Bladder microvascular endothelial cell (primary cell): ENCODE measurements around the gene EXOC3L1. TPM values are rescaled to one million over a fixed set of nuclear protein-coding genes. Genes with fewer than 3 reads are reported as not detected.

ENCODE experiments used
- total RNA-seq: library from RNA; depleted of rRNA; stranded (reverse); fragments of >200 nt; gene quantifications from 2 replicates; pipeline ENCODE4 v1.2.3, GENCODE V29; 2014

EXOC3L1 gene, protein sequence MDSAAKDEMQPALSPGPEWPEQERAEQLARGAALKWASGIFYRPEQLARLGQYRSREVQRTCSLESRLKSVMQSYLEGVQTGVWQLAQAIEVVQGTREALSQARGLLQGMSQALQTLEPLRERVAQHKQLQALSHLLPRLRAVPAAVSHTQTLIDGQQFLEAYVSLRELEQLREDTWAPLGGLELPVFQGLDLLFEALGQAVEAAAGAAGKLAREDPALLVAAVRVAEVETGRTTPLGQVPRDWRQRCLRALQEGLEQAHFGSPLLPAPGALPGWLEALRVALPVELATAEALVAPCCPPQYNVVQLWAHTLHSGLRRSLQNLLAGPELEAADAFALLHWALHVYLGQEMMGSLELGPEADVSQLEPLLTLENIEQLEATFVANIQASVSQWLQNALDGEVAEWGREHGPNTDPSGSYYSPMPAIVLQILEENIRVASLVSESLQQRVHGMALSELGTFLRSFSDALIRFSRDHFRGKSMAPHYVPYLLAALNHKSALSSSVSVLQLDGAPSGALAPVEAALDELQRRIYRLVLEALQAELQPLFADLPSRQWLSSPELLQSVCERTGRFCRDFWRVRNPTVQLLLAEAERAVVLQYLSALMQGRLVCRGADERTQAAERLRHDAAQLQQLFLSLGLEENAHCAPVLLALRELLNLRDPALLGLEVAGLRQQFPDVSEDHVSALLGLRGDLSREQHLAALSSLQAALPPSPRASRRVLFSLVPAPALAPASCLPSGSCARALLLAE
- 12.8 and 28.3 TPM in 2 replicates for total RNA-seq

DNA sequence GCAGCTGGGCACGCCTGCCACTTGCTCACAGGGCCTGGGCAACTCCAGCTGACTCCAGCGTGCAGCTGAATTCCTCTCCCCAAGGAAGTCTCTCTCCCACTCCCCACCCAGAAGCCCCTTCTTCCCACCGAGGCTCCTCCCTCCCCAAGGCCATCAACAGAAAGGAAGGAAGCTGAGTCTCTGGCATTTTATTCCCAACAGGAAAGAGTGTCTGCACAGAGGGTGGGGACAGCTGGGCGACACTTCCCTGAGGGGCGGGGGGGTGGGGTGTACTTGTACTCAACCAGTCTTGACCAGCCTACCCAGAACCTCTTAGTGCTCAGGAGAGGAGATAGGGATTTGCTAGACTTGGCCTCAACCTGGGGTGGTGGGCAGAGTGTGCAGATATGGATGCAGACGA, at the start of gene EXOC3L1:
Gene EXOC3L1, minus strand, starts transcription at position 96 of the 400 bp plus-strand sequence. CDS start 460 bp downstream, outside the sequence.

DNA sequence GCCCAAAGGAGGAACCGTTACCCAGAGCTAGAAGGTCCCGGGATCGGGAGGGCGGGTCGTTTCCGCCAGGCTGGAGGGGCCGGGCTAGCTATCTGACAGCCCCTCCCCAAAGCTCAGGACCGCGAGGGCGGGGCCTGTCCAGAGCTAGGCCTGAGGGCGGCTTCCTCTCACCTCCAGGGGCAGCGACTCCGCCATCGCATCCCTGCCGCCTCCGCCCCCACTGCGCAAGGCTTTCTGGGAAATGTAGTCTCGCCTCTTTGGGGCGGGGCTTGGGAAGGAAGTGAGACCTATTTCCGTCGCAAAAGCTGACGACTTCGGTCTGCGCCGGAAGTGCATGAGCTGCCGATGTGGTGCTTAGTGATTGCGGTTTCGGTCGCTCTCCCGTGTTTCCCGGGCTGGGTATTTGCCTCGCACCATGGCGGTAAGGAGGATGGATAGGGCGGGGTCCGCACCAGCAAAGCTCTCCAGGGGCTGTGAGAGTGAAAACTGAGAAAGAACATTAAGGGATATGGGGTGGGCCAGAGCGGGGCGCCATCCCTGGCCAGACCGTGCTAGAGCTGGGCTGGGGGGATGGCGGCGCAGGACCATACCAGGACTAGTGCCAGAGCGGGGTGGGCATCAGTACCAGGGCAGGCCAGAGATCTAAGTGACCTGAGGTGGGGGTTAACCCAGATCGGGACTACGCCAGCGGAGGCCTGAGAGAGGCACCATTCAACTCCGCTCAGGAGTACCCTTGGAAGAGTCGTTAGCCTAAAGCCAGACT, 37.0 kb upstream of the EXOC3L1 start, which contains the start of gene TMEM208:
Gene TMEM208, plus strand, starts transcription at position 327 of the 763 bp plus-strand sequence. Its CDS starts 89 bp downstream, at position 416.

DNA sequence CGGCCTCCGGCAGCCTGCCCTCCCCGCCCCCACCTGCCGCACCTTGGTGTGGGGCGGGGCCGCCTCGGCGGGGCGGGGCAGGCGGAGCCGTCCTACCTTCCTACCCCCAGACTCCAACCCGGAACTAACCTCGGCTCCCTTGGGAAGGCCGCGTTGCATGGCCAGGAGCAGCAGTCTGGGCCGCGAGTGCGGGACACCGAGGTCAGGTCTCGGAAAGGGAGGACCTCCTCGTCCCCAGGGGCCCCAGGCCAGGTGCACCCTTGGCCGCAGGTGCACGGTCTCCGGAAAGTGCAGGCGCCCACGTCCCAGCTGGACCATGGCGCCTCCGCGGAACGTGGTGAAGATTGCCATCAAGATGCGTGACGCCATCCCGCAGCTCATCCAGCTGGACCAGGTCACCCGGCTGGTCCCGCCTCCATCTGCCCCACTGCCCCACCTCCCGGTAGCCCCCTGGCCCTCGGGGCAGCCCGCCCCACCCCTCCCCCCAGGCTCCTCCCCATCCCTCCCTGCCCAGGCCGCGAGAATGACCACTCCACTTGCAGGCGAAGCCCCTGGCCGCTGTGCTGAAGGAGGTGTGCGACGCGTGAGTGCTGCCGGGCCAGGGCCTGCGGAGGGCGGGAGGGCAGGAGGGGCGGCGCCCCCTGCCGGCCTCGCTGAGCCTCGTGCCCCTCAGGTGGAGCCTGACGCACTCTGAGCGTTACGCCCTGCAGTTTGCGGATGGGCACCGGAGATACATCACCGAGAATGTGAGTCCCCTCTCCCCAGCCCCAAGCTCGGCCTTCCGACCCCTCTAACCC, 9.3 kb upstream of the EXOC3L1 start, which contains the start of gene ELMO3:
Gene ELMO3, plus strand, starts transcription at position 121 of the 797 bp plus-strand sequence. Its CDS starts 196 bp downstream, at position 317.

DNA sequence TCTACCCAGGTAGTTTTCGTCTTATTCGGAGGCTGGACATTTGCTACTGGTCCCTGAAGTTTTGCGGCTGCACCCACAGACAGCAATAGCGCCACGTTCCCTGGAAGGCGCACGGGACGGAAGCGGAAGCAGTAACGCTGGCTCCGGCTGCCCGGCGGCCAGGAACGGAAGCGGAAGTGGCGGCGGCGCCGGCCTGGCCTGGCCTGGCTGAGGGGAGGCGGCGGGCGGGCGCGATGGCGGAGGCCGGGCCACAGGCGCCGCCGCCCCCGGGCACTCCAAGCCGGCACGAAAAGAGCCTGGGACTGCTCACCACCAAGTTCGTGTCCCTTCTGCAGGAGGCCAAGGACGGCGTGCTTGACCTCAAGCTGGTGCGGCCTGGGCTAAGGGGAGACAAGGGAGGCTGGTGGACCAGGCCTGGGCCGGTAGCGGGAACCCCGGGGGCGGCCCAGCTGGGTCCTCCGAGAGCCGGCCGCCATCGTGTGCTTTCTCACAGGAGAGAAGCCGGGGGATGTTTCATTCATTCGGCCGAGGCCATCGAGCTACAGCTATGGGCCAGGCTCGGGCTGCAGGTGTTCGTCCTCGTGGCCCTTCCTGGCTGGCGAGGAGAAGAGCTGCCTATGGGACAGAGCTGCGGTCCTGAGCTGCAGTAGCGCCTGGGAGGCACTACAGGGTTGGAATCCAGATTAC, 2.2 kb upstream of the EXOC3L1 start, which contains the start of gene E2F4:
Gene E2F4, plus strand, starts transcription at position 161 of the 687 bp plus-strand sequence. Its CDS starts 73 bp downstream, at position 234.

DNA sequence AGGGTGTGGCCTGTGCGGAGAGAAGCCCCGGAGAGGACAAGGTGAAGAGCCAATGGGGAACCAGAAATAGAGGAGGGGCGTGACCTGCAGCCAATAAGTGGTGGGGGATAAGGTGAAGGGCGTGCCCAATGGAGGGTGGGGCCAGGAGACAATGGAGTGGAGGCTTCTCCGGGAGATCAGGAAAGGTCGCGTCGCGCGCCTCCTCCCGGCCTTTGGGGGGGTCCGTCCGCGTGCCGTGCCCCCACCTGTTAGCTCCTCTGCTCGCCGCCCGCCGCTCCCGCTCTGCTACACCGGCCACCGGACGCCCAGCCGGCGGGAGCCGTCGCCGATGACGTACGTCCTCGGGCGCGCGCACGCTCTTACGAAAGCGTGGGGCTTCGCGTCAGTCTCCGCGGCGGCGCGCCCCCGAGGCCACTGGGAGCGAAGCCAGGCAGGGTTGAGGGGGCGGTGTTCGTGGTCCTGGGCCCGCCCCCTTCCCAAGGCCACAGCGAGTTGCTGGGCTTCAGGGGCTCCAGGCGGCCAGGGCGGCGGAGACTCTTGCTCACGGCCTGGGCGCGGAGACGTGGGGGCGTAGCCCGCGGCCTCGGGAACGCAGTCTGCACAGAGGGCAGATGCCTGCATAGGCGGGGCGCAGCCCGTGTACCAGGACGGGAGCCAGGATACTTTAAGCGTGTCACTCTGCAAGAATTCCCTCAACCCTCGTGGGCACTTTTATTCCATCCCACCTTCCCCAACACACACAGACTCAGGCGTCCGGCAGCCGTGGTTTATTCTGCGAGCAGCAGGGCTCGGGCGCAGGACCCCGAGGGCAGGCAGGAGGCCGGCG, 6.1 kb downstream of the EXOC3L1 start, which contains the start of gene MATCAP1:
Gene MATCAP1, minus strand, starts transcription at position 337 of the 826 bp plus-strand sequence. CDS start 3,353 bp downstream, outside the sequence.

DNA sequence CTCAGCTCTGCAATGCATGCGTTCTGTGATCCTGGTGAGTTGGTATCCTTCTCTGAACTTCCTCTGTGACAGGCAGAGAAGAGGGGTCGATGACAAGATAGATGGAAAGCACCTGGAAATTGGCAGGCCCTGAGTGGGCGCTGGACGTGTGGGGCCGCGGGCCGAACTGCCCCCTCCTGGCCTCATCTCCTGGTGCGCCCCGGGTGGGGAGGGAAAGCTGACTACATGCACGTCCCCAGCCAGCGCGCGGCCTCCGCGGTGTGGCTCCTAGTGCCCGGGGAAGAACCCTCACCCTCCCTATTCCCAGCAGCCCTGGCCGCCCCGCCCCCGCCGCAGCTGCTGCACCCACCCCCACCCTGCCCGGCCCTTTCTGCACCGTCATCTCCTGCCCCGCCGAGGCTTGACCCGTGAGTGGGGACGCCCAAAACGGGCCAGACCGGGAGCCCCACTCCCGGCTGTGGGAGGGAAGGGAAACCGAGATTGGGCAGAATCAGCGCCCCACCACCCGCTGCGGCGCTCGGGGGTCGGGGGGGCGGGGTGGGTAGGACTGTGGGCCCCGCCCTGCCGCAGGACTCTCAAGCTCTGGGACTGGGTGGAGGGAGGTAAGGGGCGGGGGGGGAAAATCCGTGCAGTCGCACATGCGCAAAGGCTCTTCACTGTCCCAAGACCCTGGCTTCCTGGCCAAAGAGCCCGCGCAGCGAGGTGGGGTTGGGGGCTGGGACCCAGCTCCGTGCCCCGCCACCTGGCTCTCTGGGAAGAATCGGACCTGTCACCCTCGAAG, 19.6 kb downstream of the EXOC3L1 start, which contains the start of gene NOL3:
Gene NOL3, plus strand, starts transcription at position 371 of the 781 bp plus-strand sequence.

DNA sequence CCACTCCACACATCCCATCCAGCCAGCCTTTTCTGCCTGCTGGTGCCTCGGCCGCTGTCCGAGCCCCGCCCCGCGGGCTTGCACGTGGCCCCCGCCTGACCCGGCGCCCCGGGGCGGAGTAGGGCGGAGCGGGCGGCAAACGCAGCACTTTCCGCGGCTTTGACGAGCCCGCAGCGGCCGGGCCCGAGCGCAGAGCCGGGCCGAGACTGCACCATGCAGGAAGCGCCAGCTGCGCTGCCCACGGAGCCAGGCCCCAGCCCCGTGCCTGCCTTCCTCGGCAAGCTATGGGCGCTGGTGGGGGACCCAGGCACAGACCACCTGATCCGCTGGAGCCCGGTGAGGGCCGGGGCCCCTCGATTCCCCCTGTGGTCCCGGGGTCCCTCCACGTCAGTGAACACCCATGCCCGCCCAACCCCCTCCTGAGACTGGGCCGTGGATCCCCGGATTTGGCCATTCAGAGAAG, 25.3 kb downstream of the EXOC3L1 start, which contains the start of gene HSF4:
Gene HSF4, plus strand, starts transcription at position 147 of the 463 bp plus-strand sequence. Its CDS starts 67 bp downstream, at position 214.

DNA sequence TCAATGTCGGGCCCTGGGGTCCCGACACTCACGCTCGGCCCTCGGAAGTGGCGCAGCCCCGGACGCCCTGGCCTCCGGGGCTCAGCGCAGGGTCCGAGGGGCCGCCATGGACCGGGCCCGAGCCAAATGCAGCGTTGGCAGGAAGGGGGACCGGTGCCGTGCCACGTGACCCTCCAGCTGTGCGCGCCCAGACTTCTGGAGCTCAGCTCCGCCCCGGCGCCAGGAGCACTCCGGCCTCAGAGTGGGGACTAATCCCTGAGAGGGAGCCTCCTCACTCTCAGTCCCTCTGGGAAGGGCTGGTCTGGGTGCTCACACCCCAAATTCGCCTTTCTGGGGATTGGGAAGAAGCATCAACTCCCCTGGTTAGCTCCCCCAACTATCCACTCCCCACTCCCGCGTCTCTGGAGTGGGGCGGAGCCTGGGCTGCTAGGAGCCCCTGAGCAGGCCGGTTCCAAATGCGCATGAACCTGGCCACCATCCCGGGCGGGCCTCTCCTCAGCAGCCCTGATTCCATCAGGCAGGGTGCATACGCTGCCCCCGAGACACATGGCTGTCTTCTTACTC, 39.0 kb downstream of the EXOC3L1 start, which contains the start of gene B3GNT9:
Gene B3GNT9, minus strand, starts transcription at position 166 of the 564 bp plus-strand sequence. CDS start 513 bp downstream, outside the sequence.

Other genes starting within 250 kb of the EXOC3L1 start
- gene CES3, start 228.9 kb downstream of the EXOC3L1 start, total RNA-seq, result not detected in 2 replicates
- gene CES4A, start 201.5 kb downstream of the EXOC3L1 start, total RNA-seq, result 0.49 and 1.7 TPM in 2 replicates
- gene CBFB, start 161.0 kb downstream of the EXOC3L1 start, total RNA-seq, result 70.4 and 113 TPM in 2 replicates
- gene PHAF1, start 80.2 kb downstream of the EXOC3L1 start, total RNA-seq, result 7.9 and 22.1 TPM in 2 replicates
- gene B3GNT9, start 39.1 kb downstream of the EXOC3L1 start, total RNA-seq, result 1.3 and 4.0 TPM in 2 replicates
- gene TRADD, start 30.2 kb downstream of the EXOC3L1 start, total RNA-seq, result 12.3 and 15.6 TPM in 2 replicates
- 4.6 and 5.0 TPM in 2 replicates for gene FBXL8, start 30.2 kb downstream of the EXOC3L1 start, total RNA-seq
- 1.9 and 4.0 TPM in 2 replicates for gene HSF4, start 25.4 kb downstream of the EXOC3L1 start, total RNA-seq
- 6.8 and 13.5 TPM in 2 replicates for gene NOL3, start 19.6 kb downstream of the EXOC3L1 start, total RNA-seq
- gene MATCAP1, start 6.2 kb downstream of the EXOC3L1 start, total RNA-seq, result 7.8 and 18.3 TPM in 2 replicates
- gene E2F4, start 2.0 kb upstream of the EXOC3L1 start, total RNA-seq, result 45.2 and 81.6 TPM in 2 replicates
- gene ELMO3, start 9.0 kb upstream of the EXOC3L1 start, total RNA-seq, result 1.3 and 1.4 TPM in 2 replicates
- gene TMEM208, start 37.0 kb upstream of the EXOC3L1 start, total RNA-seq, result 20.3 and 21.5 TPM in 2 replicates
- gene FHOD1, start 57.3 kb upstream of the EXOC3L1 start, total RNA-seq, result 17.5 and 26.0 TPM in 2 replicates
- 0.32 and 0.82 TPM in 2 replicates for gene SLC9A5, start 58.8 kb upstream of the EXOC3L1 start, total RNA-seq
- gene PLEKHG4, start 89.4 kb upstream of the EXOC3L1 start, total RNA-seq, result 7.0 and 11.4 TPM in 2 replicates
- 0.16 TPM in 1 of 2 replicates, not detected in the other for gene KCTD19, start 136.6 kb upstream of the EXOC3L1 start, total RNA-seq
- under 0.01 and 0.38 TPM in 2 replicates for gene LRRC36, start 136.7 kb upstream of the EXOC3L1 start, total RNA-seq
- 0.13 TPM in 1 of 2 replicates, not detected in the other for gene TPPP3, start 203.4 kb upstream of the EXOC3L1 start, total RNA-seq
- 2.8 and 5.6 TPM in 2 replicates for gene ZDHHC1, start 226.3 kb upstream of the EXOC3L1 start, total RNA-seq
- 0.16 and 0.38 TPM in 2 replicates for gene HSD11B2, start 241.0 kb upstream of the EXOC3L1 start, total RNA-seq